Amygdala (tissue), 56 donors: ENCODE data around the gene CENPT.

Experiments used
- DNase-seq, 56 donors: peaks; one replicate each; lab custom pipeline; 2025; lab: John Stamatoyannopoulos, UW

Gene CENPT

DNA sequence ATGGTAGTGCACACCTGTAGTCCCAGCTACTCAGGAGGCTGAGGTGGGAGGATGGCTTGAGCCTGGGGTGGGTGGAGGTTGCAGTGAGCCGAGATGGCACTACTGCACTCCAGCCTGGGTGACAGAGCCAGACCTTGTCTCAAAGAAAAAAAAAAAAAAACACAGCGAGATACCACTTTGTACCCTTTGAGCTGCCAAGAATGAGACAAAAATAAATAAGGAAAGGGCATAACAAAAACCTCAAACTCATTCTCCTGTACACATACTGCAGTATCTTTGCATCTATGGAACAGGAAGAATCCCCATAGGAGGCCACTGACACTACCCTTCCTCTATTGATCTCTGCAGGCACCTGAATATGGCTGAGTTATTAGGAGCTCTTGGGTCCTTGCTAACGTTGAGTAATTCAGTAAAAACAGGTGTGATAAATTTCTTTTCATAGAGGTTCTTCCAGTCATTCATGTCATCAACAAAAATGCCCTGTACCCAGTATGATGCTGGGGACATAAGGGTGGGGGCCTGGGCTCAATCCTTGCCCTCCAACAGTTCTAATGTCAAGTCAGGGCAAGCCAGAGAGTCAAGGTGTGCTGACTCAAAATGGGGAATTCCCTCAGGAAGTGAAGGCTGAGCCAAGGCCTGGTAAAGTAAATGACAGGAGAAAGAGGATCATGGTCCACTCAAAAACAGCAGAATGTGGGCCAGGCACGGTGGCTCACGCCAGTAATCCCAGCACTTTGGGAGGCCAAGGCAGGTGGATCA lies 68.1 kb downstream of the CENPT start:
- DNase-seq: no peak
